H9 (cell line): ENCODE results near the gene GPC3. TPM values are rescaled to one million over a fixed set of nuclear protein-coding genes. Genes with fewer than 3 reads are reported as not detected.

Experiments
- DNase-seq: peaks from one replicate; pipeline ENCODE4 v3.0.0-alpha.2; 2017
- H2AFZ ChIP-seq: one replicate; pipeline ENCODE4 v1.6.1; 2013; ENCODE audit warnings: mild to moderate bottlenecking, low read length, control low read depth, moderate library complexity
- H2AK5ac ChIP-seq: 2 replicates; pipeline ENCODE4 v1.6.1; 2013; ENCODE audit warnings: low read length, control low read depth, mixed read lengths; ENCODE audit not compliant: insufficient read length
- H2BK120ac ChIP-seq: one replicate; pipeline ENCODE4 v1.6.1; 2013; ENCODE audit warnings: low read depth, mild to moderate bottlenecking, low read length, control low read depth, inconsistent platforms; ENCODE audit not compliant: poor library complexity, severe bottlenecking
- H2BK12ac ChIP-seq: 2 replicates; pipeline ENCODE4 v1.6.1; 2013; ENCODE audit warnings: low read length, control low read depth, mixed read lengths, low read depth; ENCODE audit not compliant: insufficient read length
- H2BK15ac ChIP-seq: 2 replicates; pipeline ENCODE4 v1.6.1; 2013; ENCODE audit warnings: low read depth, low read length, control low read depth
- H2BK20ac ChIP-seq: one replicate; pipeline ENCODE4 v1.6.1; 2013; ENCODE audit warnings: low read depth, mild to moderate bottlenecking, low read length, control low read depth, inconsistent platforms; ENCODE audit not compliant: poor library complexity, severe bottlenecking
- H2BK5ac ChIP-seq: 2 replicates; pipeline ENCODE4 v1.6.1; 2013; ENCODE audit warnings: low read length, control low read depth, mixed read lengths; ENCODE audit not compliant: insufficient read length
- H3K14ac ChIP-seq: 2 replicates; pipeline ENCODE4 v1.6.1; 2013; ENCODE audit warnings: low read length, control low read depth; ENCODE audit not compliant: insufficient read depth
- H3K18ac ChIP-seq: 2 replicates; pipeline ENCODE4 v1.6.1; 2013; ENCODE audit warnings: low read depth, mild to moderate bottlenecking, mixed read lengths, low read length, control low read depth; ENCODE audit not compliant: insufficient read length
- H3K23ac ChIP-seq: 2 replicates; pipeline ENCODE4 v1.6.1; 2013; ENCODE audit warnings: low read length, control low read depth, mixed read lengths, low read depth; ENCODE audit not compliant: insufficient read length
- H3K23me2 ChIP-seq: 2 replicates; pipeline ENCODE4 v1.6.1; 2013; ENCODE audit warnings: low read depth, mild to moderate bottlenecking, mixed read lengths, low read length, control low read depth; ENCODE audit not compliant: insufficient read length, poor library complexity, severe bottlenecking
- H3K27ac ChIP-seq: 2 replicates; pipeline ENCODE4 v1.5.1; 2013; ENCODE audit warnings: low read length, control low read depth, mixed read lengths, low read depth; ENCODE audit not compliant: insufficient read length
- H3K27me3 ChIP-seq: 2 replicates; pipeline ENCODE4 v1.6.1; 2013; ENCODE audit warnings: low read length, control low read depth, inconsistent platforms; ENCODE audit not compliant: insufficient read depth
- H3K4ac ChIP-seq: 2 replicates; pipeline ENCODE4 v1.6.1; 2013; ENCODE audit warnings: low read depth, mild to moderate bottlenecking, control low read depth, inconsistent platforms, low read length, moderate library complexity
- H3K4me1 ChIP-seq: 2 replicates; pipeline ENCODE4 v1.6.1; 2013; ENCODE audit warnings: low read length, control low read depth, inconsistent platforms; ENCODE audit not compliant: insufficient read depth
- H3K4me2 ChIP-seq: 2 replicates; pipeline ENCODE4 v1.6.1; 2013; ENCODE audit warnings: low read length, control low read depth, mixed read lengths; ENCODE audit not compliant: insufficient read length, insufficient read depth
- H3K56ac ChIP-seq: 2 replicates; pipeline ENCODE4 v1.6.1; 2013; ENCODE audit warnings: low read depth, mild to moderate bottlenecking, mixed read lengths, low read length, control low read depth; ENCODE audit not compliant: insufficient read length
- H3K79me1 ChIP-seq: 2 replicates; pipeline ENCODE4 v1.6.1; 2013; ENCODE audit warnings: low read depth, mild to moderate bottlenecking, moderate library complexity, low read length, control low read depth, inconsistent platforms; ENCODE audit not compliant: insufficient read depth, poor library complexity, severe bottlenecking
- H3K79me2 ChIP-seq: 2 replicates; pipeline ENCODE4 v1.6.1; 2013; ENCODE audit warnings: low read length, control low read depth, inconsistent platforms; ENCODE audit not compliant: insufficient read depth
- H3K9ac ChIP-seq: 2 replicates; pipeline ENCODE4 v1.6.1; 2013; ENCODE audit warnings: low read length, control low read depth, mixed read lengths; ENCODE audit not compliant: insufficient read length; ENCODE audit errors: extremely low read depth
- H3K9me3 ChIP-seq: one replicate; pipeline ENCODE4 v1.6.1; 2013; ENCODE audit warnings: low read depth, low read length, inconsistent platforms; ENCODE audit not compliant: control insufficient read depth
- H3T11ph ChIP-seq: one replicate; pipeline ENCODE4 v1.6.1; 2013; ENCODE audit warnings: mild to moderate bottlenecking, low read length, control low read depth, inconsistent platforms
- H4K20me1 ChIP-seq: one replicate; pipeline ENCODE4 v1.6.1; 2013; ENCODE audit not compliant: control insufficient read depth, insufficient read length, insufficient read depth
- H4K5ac ChIP-seq: 2 replicates; pipeline ENCODE4 v1.6.1; 2013; ENCODE audit warnings: low read depth, mild to moderate bottlenecking, mixed read lengths, low read length, control low read depth; ENCODE audit not compliant: insufficient read length
- H4K8ac ChIP-seq: replicated peaks from 2 replicates; pipeline ENCODE4 v1.6.1; 2013; ENCODE audit warnings: low read length, control low read depth, mixed read lengths, low read depth; ENCODE audit not compliant: insufficient read length
- H4K91ac ChIP-seq: 2 replicates; pipeline ENCODE4 v1.6.1; 2013; ENCODE audit warnings: low read depth, mild to moderate bottlenecking, moderate library complexity, mixed read lengths, low read length, control low read depth; ENCODE audit not compliant: insufficient read length
- H3K27ac Mint-ChIP-seq, 3 experiments: 2 replicates in 2 of 3; 3 replicates in 1 of 3; pipeline ENCODE4 v1.8.0; 2020 to 2021; ENCODE audit warnings: mixed read lengths in 3 of 3, mild to moderate bottlenecking in 1 of 3, moderate library complexity in 1 of 3
- H3K27me3 Mint-ChIP-seq: 2 replicates; pipeline ENCODE4 v1.8.0; 2021; ENCODE audit warnings: low read depth, mild to moderate bottlenecking, moderate library complexity, mixed read lengths
- H3K36me3 Mint-ChIP-seq, 3 experiments: 2 replicates in 2 of 3; 3 replicates in 1 of 3; pipeline ENCODE4 v1.8.0; 2020 to 2021; ENCODE audit warnings: low read depth in 3 of 3, mixed read lengths in 3 of 3; ENCODE audit not compliant: insufficient read depth in 1 of 3
- H3K4me1 Mint-ChIP-seq, 2 experiments: 2 replicates each; pipeline ENCODE4 v1.8.0; 2020; ENCODE audit warnings: mixed read lengths in 2 of 2
- H3K4me3 Mint-ChIP-seq, 2 experiments: 2 replicates in 1 of 2; 3 replicates in 1 of 2; pipeline ENCODE4 v1.8.0; 2020 to 2021; ENCODE audit warnings: mild to moderate bottlenecking in 2 of 2, mixed read lengths in 2 of 2, moderate library complexity in 1 of 2
- H3K9me3 Mint-ChIP-seq, 2 experiments: 2 replicates in 1 of 2; 3 replicates in 1 of 2; pipeline ENCODE4 v1.8.0; 2020; ENCODE audit warnings: mild to moderate bottlenecking in 2 of 2, mixed read lengths in 2 of 2, moderate library complexity in 1 of 2
- WGBS: extraction: QIAGEN DNeasy Blood & Tissue Kit; methylation state at CpG from one replicate; pipeline ENCODE4 v1.1.7; 2013; ENCODE audit warnings: missing lambda C conversion rate, low lambda C conversion rate, mixed read lengths; ENCODE audit not compliant: insufficient read length; ENCODE audit errors: extremely low coverage; 5-methylcytosine and 5-hydroxymethylcytosine counted together
- total RNA-seq: library from RNA; stranded (reverse); gene quantifications from 2 replicates; pipeline ENCODE4 v1.2.1, GENCODE V29; 2021
- TF ChIP-seq, protein P1 (sequence below): fragments of 200-600 bp; sonication (generic); conservative IDR thresholded peaks from 3 replicates; pipeline ENCODE4 v1.8.0; 2021; ENCODE audit warnings: antibody characterized with exemption, mild to moderate bottlenecking

The GPC3 gene
- total RNA-seq, 1 experiment from 2014 or later = 108 TPM

GRCh38 chrX:133535066-133535465 lies 450.3 kb downstream of the GPC3 start:
- no peak overlapping the region for H2BK12ac ChIP-seq
- no peak overlapping the region for H2BK20ac ChIP-seq
- no peak overlapping the region for H3K4me2 ChIP-seq
- no peak overlapping the region for H3K9ac ChIP-seq
- H3K23ac ChIP-seq = no peak overlapping the region
- H2AFZ ChIP-seq = no peak overlapping the region
- H3K56ac ChIP-seq = no peak overlapping the region
- peaks cover 8 to 14% (median 9%) of the 10 kb centered on the region in 3 experiments; a peak in 5 of 7 replicates for H3K36me3 Mint-ChIP-seq
- no peak overlapping the region for H4K91ac ChIP-seq
- no peak overlapping the region for H2BK5ac ChIP-seq
- H4K20me1 ChIP-seq = peaks cover 2% of the 10 kb centered on the region
- no CpG with 5 or more reads among the region's 2 CpGs for WGBS
- H3T11ph ChIP-seq = no peak overlapping the region
- no peak overlapping the region for H2BK120ac ChIP-seq
- H4K8ac ChIP-seq = no peak overlapping the region
- peaks cover 23 to 25% of the 10 kb centered on the region in 2 experiments for H3K4me1 Mint-ChIP-seq
- no peak for DNase-seq
- no peak overlapping the region for H3K27ac ChIP-seq
- no peaks in the 10 kb centered on the region for H3K9me3 Mint-ChIP-seq
- no peak overlapping the region for H3K18ac ChIP-seq
- H3K9me3 ChIP-seq = no peaks in the 10 kb centered on the region
- no peaks in the 10 kb centered on the region for H3K27me3 ChIP-seq
- no peak overlapping the region for H2AK5ac ChIP-seq
- no peaks in the 10 kb centered on the region for H3K79me2 ChIP-seq
- no peak overlapping the region for H3K14ac ChIP-seq
- H3K4me3 Mint-ChIP-seq = no peak overlapping the region
- no peaks in the 10 kb centered on the region for H3K23me2 ChIP-seq
- no peak overlapping the region for H4K5ac ChIP-seq
- TF ChIP-seq, protein P1, sequence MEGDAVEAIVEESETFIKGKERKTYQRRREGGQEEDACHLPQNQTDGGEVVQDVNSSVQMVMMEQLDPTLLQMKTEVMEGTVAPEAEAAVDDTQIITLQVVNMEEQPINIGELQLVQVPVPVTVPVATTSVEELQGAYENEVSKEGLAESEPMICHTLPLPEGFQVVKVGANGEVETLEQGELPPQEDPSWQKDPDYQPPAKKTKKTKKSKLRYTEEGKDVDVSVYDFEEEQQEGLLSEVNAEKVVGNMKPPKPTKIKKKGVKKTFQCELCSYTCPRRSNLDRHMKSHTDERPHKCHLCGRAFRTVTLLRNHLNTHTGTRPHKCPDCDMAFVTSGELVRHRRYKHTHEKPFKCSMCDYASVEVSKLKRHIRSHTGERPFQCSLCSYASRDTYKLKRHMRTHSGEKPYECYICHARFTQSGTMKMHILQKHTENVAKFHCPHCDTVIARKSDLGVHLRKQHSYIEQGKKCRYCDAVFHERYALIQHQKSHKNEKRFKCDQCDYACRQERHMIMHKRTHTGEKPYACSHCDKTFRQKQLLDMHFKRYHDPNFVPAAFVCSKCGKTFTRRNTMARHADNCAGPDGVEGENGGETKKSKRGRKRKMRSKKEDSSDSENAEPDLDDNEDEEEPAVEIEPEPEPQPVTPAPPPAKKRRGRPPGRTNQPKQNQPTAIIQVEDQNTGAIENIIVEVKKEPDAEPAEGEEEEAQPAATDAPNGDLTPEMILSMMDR = no peak
- peak overlapping the region in 2 of 3 experiments; percentile 6 to 71; a peak in 2 of 7 replicates for H3K27ac Mint-ChIP-seq
- H3K4me1 ChIP-seq = no peaks in the 10 kb centered on the region
- no peak overlapping the region for H3K4ac ChIP-seq
- H3K79me1 ChIP-seq = no peaks in the 10 kb centered on the region
- H2BK15ac ChIP-seq = no peak overlapping the region
- H3K27me3 Mint-ChIP-seq = no peaks in the 10 kb centered on the region; the same call in 1 of the 2 replicates
